HG02678 (cell line): ENCODE results near the gene ITPR2.
"Not testable (repeated sequence)": the region's sequence is repeated elsewhere in the genome, so short reads cannot be mapped to it uniquely, and the experiment has no call there.

ENCODE experiments used
- ATAC-seq: cut with Tn5 transposase; IDR thresholded peaks from one replicate; pipeline ENCODE4 v1.9.1; 2021; ENCODE audit warnings: mild to moderate bottlenecking, moderate library complexity; ENCODE audit not compliant: unreplicated experiment

The ITPR2 gene

DNA sequence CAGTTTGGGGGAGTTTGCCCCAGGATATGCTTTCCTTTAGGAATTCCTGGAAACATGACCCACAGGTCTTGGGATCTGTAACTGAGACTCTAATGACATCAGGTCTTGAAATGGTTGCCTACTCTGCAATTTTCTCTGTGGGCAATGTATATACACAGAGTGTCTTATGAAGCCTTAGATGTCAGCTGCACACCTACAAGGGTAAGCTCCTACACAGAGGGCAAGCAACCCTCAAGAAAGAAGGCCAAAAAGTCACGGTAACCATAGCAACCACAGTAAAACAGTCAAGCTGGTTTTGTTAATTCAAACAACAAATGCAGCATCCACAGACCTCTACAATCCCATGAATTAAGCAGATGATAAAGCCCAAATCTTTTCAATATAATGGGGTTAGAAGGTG lies 344.6 kb downstream of the ITPR2 start:
- no peak for ATAC-seq

- ATAC-seq: peak; percentile 86
Observed at GRCh38 chr12:26473291-26473690, 359.7 kb downstream of the ITPR2 start.

- ATAC-seq: peak; percentile 80
Observed at GRCh38 chr12:26471560-26471959, 361.4 kb downstream of the ITPR2 start.

DNA sequence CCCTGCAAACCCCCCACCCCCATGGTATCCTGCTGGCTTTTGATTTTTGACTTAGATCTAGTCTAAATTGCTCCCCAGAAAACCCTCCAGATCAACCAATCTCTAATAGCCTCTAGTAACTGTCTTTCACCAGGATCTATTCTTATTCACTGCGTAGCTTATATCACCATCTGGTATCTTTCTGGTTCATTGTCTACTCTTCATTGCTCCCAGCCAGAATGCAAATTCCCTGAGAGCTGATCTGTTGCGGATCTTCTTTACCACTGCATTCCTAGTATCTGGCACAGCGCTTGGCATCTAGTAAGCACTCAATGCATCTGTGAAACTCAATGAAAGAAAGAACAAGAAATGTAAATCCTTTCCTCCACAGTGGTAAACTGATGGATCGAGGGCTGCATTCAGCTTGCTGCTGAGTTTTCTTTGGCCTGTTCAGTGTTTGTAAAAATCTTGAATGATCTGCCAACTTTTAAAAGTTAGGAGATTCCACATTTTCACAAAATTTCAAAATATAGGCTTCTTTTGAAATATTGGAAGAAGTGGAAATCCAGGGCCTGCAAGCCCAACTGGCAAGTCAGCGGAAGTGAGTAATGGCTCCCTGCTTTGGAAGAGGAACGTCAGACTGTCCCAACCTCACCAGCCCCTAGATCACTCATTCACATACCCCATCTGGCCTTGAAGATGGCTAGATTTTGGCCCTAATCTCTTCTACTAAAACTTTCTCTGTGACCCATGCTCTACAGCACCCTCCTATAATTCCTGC lies 363.4 kb downstream of the ITPR2 start:
- no peak for ATAC-seq

DNA sequence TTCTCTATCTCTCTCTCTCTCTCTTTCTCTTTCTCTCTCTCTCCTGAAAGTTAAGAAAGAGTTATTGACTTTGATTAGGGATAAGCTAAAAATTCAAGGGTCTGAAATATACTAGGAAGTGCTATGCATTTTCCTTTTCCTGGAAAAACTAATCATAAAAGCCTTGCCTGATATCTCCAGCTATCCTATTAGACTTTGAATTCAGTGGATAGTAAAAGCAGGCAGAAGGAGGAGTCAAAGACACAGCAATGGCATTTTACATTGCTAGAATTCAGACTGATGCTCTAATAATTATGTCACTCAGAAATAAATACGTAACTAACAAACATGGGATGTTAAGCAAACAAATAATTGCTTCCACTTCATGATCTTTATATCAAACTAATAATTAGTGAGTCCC lies 365.6 kb downstream of the ITPR2 start:
- no peak for ATAC-seq

- no peak for ATAC-seq
Observed at GRCh38 chr12:26466726-26467125, 366.3 kb downstream of the ITPR2 start.

DNA sequence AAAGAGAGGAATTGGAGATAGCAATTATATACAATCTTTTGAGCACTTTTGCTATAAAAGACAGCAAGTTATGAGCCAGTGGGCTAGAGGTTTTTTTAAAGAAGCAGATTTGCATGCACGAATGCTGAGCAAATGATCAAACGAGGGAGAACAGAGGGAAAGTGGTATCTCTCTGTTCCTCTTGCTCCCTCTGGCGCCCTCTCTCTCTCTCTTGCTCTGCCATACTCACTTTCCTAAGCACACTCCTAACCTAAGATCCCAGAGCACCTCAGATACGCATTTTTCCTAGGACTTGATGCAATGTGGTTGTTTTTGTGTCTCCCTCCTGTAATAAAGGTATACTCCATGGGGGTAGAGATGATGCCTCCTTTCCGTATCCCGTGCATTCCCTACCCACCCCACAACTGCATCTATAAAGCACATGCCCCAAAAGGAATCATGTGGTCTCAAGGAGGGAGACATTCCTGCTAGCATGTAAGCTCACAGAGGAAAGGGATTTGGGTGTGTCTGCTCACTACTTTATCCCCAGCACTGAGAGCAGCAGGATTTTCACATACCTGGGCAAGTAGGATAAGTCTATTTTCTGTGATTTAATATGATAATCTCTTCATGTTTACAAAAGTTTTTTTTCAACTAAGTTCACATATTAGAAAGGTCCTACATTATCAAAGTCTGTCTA lies 367.4 kb downstream of the ITPR2 start:
- no peak for ATAC-seq

DNA sequence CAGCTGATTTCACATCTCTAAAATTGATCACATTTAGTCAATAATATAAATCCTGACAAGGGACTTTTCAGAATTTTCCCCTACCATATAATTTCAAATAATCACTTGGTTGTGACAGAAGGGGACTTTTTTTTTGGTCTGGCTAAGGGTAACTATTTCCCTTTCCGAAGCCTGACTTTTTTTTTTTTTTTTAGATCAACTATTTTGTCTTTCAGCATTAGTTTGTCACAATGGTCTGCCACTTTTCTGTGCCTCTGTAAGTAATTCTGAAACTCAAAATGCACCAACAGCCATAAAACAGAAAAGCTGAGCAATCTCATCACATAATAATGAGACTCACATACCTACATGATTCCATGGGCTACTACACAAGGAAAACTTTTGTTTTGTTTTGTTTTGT lies 371.2 kb downstream of the ITPR2 start:
- no peak for ATAC-seq

GRCh38 chr12:26460361-26460760 lies 372.6 kb downstream of the ITPR2 start:
- no peak for ATAC-seq

DNA sequence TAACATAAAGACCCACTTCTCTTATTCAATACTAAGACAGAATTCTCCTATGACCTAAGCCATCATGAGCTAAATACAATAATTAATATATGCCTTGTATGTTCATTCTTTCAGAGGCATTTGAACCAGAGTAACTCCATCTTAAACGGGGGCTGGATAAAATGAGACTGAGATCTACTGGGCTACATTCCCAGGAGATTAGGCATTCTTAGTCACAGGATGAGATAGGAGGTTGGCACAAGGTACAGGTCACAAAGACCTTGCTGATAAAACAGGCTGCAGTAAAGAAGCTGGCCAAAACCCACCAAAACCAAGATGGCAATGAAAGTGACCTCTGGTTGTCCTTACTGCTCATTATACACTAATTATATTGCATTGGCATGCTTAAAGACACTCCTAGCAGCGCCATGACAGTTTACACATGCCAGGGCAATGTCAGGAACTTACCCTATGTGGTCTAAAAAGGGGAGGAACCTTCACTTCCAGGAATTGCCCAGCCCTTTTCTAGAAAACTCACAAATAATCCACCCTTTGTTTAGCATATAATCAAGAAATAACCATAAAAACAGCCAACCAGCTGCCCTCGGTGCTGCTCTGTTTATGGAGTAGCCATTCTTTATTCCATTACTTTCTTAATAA lies 376.9 kb downstream of the ITPR2 start:
- ATAC-seq: no peak

GRCh38 chr12:26453246-26453645 lies 379.7 kb downstream of the ITPR2 start:
- no peak for ATAC-seq

- ATAC-seq: no peak
Observed at GRCh38 chr12:26452511-26452910, 380.5 kb downstream of the ITPR2 start.

DNA sequence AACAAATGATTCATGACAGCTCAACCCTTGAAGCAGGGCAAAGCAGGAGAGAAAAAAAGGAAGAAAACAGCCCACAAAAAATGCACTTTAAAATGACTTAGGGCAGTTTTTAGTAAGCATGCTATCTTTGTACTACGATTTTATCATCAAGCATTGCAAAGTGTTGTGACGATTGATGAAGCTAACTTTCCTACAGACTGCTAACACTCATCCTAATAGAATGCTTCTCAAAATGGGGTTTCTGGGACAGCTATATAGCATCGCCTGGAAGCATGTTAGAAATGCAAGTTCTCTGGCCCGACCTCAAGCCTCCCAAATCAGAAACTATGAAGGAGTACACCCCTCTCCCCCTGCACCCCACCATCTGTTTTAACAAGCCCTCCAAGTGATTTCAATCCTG lies 381.2 kb downstream of the ITPR2 start:
- no peak for ATAC-seq

DNA sequence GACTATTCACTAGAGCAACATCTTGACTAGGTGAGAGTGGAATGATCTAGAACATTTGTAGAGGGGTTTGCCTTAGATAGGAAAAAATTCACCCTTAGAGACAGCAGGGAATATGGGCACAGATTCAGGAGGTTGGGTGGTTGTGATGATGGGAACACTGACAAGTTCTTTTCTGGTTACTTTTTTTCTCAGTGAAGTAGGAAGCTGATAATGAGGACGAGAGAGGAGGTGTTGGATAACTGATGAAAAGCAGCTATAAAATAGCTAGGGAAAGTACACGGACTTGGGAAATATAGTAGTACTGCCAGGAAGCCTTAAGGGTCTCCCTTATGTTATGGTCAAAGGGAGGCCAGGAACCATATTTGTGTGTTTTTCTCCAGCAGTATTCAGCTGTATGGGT lies 387.1 kb downstream of the ITPR2 start:
- ATAC-seq: no peak

DNA sequence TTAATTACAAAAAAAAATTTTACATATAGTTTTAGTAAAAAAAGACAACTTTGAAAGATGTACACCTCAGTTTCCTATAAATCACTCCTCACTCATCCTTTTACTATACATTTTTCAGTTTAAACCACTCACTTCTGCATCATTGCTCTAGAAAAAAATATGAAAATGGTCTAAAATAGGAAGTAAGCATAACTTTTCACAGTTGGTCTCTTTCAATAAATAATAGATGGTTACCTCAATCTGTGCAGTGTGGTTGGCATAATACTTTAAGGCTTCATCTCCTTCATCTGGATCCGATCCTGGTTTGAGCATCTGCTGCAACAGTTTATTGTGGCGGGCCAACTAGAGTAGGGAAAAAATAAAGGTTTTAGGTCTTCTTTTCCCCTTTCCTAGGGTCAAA lies 389.7 kb downstream of the ITPR2 start:
- no peak for ATAC-seq

DNA sequence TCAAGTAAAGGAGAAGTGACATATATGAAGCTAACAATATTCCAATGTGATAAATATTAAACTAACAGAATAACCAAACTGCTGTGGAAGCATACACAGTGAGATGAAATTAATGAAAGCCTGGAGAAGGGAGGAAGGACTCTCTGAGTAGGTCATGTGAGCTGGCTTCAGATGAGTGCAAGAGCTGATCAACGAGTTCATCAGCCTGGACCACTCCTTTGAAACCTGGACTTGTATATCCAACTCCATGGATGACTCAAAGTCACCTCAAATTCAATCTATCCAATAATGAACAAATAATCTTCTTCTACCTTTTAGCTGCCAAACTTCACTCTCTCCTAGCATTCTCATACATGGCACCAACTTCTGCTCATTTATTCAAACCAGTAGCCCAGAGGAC lies 391.6 kb downstream of the ITPR2 start:
- no peak for ATAC-seq

GRCh38 chr12:26435069-26435404 lies 398.0 kb downstream of the ITPR2 start:
- no peak for ATAC-seq

DNA sequence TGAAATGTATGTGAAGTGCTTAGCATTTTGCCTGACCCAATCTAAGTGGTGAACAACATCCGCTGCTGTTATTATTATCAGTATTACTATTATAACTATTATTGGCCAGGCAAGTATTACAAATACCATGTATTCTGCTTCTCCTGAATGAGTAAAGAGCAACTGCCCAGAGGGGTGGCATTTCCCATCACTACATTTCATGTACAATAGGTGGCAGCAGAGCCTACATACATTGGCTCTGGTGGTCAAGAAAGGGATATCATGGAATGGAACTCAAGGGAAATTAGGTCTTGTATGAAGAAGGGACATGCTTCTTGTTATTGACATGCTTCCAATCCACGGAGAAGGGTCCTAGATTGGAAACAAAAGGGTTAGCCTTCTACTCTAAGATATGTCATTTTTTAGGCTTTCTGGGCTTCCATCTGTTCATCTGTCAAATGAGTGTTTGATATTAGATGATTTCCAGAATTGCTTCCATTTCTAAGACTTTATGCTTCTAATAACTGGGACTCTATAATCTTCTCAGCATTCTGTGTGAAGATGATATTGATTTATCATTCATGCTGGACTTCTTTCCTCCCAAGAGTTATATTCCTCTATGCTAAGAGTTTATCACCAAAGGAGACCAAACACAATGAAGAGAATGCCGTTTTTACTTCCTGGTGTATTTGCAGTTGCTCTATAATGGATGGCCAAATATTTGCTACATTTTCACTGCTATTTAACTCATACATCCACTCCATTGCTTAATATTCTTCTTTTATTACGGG lies 398.5 kb downstream of the ITPR2 start:
- no peak for ATAC-seq

DNA sequence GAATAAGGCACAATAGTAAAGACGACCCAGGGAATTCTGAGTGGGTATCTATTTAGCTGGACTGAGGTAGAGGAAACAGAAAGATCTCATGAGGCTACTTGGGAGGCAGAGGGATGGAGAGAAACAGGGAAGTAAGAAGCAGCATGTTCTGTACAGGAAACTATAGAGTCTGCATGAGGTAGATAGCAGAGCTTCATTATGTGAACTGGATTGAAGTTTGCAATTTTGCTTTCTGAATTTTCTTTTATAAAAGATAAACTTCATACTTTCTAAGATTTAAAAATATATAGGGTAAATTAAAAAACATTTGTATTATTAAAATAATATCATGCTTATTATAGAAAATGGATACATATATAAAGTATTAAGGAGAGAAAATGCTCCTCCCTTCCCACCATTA lies 399.3 kb downstream of the ITPR2 start:
- not testable (repeated sequence) for ATAC-seq

DNA sequence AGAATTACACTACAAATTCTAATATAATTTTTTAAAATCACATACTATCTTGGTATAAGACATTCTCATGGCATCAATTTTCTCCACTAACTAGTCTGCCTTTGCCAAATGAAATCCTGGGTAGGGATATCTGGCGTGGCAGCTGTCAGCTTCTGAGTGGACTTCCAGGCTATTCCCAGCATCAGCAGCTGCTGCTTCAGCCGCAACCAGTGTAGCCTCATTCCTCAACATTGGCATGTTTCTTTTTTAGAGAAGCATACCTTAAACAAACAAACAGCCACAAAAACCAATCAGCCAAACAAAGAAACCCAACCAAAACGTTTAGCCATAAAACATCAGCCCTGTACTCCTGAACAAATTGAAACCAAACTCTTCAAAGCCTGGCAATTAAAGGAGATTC lies 401.8 kb downstream of the ITPR2 start:
- ATAC-seq: no peak

GRCh38 chr12:26430596-26430995 lies 402.4 kb downstream of the ITPR2 start:
- not testable (repeated sequence) for ATAC-seq
